ENCODE data around the gene STK4.
A peak's percentile ranks its signal among the peaks of the same experiment; 100 is the strongest.

The STK4 gene

DNA sequence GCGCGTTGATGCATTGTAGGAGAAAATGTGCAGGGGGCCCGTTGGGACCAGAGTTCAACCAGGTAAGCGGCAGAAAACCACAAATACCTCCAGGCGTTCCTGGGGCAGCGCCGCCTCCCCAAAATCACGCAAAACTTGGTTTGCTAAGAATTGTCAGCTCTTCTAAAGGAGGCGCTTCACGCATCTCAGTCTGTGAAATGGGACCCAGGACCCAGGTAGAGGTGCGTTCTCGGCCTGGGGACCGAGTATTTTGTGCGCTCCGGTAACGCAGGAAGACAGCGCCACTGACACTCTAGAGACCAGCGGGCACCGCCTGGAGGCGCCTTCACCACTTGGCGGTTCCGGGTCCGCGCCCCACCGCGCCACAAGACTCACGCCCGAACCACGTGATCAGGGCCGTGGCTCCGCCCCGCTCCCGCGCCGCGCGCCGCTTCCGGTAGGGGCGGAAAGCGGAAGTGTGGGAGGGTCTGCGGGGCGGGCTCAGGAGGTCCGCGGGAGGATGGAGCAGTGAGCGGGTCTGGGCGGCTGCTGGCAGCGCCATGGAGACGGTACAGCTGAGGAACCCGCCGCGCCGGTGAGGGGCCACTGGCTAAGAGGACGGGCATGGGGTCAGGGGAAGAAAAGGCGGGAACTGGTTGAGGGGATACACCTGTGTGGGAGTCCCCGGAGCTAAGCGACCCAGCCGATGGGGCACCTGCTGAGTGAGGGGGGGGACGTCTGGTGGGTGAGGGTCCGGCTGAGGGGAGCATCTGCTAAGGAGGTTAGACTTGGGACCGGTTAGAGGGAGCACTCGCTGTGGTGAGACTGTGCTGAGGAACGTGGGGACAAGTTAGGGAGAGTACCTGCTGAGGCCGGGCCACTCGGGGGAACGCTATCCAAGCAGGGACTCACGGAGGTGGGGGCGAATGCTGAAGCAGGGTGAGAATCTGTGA, at the start of gene STK4:
Gene STK4 (plus strand): TSS at position 483 of the 932 bp plus-strand sequence. CDS start 57 bp downstream, at position 540.
- peak; percentile 95 for DNase-seq (ENCODE audit: low spot score)

DNA sequence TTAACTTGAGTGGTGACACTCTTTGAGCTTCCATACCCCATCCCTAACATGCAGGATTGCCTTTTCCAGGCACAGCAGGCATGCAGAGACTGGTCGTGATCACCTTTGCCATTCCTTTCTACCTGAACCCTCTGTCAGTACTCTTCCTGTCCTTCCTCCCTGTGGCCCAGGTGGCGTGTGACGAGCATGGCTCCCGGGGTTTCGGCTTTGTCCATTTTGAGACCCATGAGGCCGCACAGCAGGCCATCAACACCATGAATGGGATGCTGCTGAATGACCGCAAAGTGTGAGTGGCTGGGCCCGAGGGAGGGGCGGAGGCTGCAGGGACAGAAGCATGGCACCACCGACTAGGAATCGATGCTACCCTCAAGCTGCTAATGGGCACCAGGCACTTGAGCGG, 49.7 kb upstream of the STK4 start:
- DNase-seq (ENCODE audit: low spot score), result no peak

DNA sequence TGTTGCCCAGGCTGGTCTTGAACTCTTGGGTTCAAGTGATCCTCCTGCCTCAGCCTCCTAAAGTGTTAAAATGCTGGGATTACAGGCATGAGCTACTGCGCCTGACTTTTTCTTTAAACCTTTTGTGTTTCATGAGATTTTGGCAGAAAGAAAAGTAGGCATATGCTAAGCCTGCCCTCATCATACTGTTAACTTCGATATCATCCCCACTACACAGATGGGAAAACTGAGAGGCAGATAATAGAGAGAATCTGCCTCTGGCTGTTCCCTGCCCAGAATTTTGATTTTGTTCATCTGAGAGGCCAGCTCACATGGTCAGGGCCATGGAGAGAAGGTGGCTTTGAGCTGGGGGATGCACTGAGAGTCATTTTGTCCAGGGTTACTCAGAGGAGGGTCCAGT, 48.9 kb upstream of the STK4 start:
- DNase-seq (ENCODE audit: low spot score), result no peak

DNA sequence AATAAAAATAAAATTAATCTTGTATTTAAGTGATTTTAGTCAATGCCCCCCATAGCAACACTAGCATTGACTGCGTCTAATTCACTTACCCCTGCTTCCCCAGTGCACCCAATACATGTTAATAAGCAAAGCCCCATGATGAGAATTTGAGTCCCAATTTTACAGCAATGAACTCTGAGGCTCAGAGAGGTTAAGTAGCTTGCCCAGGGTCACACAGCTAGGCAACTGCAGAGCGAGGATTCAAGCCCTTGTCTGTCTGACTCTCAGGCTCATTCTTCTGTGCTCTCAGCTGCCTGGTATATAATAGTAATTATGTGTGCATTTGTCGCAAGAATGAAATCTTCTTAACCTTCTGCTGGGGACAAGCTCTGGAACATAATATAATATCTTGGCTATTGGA, 48.0 kb upstream of the STK4 start:
- no peak for DNase-seq (ENCODE audit: low spot score)

DNA sequence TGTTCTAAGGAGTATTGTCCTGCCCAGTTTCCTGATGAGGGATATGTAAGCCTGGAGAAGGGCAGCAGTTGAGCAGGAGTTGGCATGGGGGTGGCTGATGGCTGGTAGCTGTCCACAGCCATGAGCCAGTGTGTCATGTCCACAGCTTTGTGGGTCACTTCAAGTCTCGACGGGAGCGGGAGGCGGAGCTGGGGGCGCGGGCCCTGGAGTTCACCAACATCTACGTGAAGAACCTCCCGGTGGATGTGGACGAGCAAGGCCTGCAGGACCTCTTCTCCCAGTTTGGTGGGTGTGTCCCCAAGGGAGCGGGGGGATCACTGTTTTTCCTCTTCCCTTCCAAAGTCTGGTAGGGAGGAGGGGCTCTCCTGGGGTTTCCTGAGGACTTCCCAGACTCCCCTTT, 47.6 kb upstream of the STK4 start:
- DNase-seq (ENCODE audit: low spot score), result no peak

DNA sequence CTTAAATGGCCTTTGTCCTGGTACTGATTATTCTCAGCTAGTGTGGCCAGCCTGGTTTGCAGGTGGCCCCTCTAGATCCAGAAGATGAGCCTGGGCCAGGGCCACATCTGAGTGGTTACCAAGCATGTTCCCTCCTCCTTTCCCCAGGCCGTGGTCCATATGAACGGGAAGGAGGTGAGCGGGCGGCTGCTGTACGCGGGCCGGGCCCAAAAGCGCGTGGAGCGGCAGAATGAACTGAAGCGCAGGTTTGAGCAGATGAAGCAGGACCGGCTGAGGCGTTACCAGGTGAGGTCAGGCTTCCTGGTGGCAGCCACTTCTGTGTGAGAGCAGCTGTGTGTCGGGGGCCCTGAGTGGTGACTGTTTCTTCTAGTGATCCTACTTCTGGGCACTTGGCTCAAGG, 44.9 kb upstream of the STK4 start:
- no peak for DNase-seq (ENCODE audit: low spot score)

DNA sequence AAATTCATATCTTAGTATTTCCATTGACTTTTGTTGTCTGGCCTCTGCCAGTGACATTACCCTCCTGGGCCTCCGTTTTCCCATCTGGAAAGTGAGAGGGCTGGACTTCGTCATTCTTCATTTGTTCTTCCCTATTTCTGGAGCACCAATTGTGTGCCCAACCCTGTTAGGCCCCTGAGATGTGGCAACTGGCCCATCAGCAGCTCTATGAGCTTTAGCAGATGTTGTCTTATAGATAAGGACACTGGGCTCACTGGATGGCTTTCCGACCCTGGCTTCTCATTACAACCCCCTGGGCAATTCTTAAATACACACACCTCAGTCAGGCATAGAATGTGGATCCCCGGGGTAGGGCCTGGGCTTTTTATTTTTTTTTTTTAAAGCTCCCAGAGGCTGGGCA, 41.8 kb upstream of the STK4 start:
- DNase-seq (ENCODE audit: low spot score), result no peak

DNA sequence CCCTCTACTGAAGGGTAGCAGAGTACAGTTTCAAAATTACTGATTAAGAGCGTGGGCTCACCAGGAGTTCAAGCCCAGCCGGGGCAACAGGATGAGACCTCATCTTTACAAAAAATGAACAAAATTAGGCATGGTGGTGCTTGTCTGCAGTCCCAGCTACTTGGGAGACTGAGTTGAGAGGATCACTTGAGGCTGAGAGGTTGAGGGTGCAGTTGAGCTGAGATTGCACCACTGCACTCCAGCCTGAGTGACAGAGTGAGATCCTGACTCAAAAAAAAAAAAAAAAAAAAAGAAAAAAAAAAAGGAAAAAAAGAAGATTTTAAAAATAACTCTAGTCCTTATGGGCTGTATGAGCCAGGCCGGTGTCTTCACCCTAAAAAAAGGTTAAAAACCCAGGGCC, 37.7 kb upstream of the STK4 start:
- DNase-seq (ENCODE audit: low spot score), result no peak

DNA sequence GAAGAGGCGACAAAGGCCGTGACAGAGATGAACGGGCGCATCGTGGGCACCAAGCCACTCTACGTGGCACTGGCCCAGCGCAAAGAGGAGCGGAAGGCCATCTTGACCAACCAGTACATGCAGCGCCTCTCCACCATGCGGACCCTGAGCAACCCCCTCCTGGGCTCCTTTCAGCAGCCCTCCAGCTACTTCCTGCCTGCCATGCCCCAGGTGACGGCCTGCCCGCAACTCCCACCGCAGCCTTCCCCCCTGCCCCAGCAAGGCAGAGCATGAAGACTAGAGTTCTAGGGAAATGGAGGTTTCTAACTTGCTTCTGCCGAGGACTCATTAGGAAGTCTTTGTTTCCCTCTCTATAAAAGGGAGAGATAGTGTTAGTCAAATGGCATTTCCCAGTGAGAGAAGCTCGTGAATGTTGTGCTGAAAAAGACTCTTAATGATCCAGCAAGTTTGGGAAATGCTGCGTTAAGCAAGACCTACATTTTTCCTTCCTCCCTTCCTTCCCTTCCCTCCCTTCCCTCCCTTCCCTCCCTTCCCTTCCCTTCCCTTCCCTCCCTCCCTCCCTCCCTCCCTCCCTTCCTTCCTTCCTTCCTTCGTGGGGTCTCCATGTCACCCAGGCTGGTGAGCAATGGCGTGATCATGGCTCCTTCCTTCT, 35.7 kb upstream of the STK4 start:
- DNase-seq (ENCODE audit: low spot score), result no peak

DNA sequence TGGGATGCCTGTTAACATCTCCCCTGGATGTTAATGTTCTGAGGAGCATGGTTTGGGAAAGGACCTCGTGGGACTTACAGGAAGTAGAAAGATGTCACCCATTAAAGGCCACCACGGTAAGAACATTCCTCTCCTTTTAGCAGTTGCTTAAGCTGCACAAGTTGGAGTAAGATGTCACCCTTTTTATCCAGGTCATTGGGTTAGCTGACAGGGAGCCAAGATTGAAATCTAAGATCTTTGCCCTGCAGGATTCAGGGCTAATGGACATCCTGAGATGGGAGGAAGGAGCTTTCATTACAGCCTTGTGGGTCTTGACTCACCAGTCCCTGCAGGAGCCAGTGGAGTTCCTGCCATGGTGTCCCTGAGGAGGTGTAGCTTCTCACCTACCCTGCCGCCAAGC, 34.4 kb upstream of the STK4 start:
- no peak for DNase-seq (ENCODE audit: low spot score)

DNA sequence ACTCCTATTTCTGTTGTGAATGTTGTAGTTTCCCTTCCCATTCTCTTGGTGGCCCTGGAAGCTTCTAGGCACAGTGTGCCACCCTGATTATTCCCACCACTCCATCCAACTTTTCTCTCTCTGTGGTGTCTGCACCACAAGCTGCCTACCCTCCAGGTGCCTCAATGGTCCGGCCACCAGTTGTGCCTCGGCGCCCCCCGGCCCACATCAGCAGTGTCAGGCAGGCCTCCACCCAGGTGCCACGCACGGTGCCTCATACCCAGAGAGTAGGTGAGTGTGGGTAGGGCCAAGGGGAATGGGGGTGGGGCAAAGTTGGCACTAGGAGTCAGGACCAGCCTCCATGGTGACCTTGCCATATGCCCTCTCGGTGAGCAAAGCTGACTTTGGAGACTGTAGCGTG, 33.4 kb upstream of the STK4 start:
- no peak for DNase-seq (ENCODE audit: low spot score)

DNA sequence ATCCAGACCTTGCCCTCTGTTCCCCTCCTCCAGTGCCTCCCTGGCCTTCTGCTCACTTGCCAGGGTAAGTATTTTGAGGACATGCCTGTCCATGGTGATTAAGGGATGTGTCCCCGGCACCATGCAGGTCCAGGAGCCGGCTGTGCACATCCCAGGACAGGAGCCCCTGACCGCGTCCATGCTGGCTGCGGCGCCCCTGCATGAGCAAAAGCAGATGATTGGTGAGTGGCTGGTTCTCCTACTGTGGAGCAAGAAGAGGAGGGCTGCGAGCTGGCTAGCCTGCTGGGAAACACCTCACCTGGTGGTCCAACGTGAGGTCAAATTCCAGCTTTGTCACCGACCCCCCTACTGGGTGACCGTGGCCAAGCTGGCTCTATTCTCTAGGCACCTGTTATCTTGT, 29.8 kb upstream of the STK4 start:
- no peak for DNase-seq (ENCODE audit: low spot score)

DNA sequence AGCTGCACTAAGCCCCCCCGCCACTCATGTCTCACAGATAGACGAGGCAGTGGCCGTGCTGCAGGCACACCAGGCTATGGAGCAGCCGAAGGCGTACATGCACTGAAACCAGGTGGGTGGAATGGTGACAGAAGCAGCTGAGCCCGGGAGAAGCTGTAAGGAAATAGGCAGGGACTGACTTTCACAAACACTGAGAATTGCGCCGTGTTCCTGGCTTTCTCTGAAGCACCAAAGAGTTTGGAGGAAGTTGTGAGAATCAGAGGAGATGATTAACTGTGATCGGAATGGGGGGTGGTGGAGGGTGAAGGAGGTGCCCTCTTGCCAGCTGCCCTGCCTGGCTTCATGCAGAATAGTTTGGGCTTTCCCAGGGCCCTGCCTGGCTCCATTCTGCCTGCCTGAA, 27.7 kb upstream of the STK4 start:
- no peak for DNase-seq (ENCODE audit: low spot score)

DNA sequence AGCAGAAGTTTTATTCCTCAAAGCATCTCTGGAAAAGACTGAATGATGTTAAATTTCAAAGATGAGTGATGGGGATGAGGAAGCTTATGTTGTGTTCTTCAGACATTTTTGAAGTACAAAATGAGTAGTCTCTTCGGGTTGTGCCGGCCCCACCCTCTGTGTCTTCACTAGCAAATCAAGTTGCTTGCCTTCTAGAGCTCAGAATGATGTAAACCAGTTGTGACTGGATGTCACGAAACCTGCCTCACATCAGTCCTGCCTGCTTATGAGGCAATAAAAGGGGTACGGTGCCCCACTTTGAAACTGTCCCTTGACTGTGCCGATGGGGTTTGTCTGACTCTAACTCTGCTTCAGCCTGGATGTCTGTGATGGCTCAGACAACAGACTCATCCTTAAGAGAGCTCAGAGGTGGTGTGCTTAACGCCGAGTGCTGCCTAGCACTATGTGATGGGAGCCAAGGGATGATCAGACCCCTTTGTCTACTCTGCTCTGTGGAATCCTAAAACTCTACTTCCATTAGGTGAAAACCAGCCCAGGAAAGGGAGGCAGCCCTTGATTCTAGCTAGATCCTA, 25.1 kb upstream of the STK4 start:
- DNase-seq (ENCODE audit: low spot score), result no peak

DNA sequence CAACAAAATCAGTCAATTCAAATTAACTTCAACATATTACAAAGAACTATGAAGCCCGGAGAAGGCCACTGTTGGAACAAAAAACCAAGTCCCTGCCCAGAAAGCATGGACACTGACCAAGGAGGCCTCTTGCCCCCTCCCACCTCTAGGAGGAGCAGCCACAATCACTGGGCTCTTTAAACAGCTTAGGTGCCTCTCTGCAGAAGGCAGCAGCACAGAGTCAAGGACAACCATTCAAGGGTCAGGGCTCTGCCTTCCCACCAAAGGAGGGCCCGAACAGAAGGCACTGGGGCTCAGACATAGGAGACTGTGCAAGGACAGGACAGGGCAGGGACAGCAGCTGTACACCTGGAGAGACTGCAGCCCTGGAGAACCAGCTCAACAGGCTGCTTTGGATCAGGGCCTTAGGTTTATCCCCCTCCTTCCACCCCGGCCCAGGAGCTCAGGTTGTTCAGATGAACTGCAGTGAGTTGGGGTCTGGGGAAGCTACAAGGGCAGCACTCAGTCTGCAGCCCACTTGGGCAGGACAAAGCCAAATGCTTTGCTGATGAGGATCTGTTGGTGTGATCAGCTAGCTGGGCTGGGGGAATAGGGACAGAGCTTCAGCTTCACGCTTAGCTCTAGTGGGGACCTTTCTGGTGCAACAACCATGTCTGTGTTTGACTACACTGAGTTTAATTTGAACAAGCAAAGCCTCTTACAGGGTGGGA, 23.9 kb upstream of the STK4 start:
- DNase-seq (ENCODE audit: low spot score), result no peak

DNA sequence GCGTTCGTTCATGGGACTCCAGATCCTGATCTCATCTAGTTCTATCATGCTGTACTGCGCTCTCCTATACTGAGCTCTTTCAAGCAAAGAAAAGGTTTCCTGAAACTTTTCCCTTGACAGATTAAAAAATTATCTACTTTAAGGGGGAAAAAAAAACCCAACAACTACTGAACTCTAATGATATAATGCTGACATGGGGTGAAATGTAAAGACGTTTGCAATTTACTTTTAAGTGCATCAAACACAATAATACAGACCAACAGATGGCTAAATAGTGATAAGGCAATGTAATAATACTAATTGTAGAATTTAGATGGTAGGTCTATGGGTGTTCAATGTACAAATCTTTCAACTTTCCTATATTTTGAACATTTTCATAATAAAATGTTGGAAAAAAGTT, 22.5 kb upstream of the STK4 start:
- DNase-seq (ENCODE audit: low spot score), result no peak

DNA sequence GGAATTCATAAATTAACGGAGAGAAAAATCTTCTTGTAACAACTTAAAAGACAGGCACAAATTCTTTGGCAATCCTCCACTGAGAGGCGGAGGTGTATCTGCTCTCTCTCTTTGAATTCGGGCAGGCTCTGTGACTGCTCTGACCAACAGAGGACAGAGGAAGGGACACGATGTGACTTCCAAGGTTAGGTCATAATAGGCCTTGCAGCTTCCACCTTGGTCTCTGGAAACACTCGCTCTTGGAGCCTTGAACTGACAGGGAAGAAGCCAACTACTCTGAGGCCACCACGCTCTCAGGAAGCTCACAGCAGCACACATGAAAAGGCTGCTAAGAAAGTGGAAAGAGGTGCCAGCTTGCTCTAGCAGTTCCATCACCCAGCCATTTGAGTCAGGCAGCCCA, 21.1 kb upstream of the STK4 start:
- DNase-seq (ENCODE audit: low spot score), result no peak

DNA sequence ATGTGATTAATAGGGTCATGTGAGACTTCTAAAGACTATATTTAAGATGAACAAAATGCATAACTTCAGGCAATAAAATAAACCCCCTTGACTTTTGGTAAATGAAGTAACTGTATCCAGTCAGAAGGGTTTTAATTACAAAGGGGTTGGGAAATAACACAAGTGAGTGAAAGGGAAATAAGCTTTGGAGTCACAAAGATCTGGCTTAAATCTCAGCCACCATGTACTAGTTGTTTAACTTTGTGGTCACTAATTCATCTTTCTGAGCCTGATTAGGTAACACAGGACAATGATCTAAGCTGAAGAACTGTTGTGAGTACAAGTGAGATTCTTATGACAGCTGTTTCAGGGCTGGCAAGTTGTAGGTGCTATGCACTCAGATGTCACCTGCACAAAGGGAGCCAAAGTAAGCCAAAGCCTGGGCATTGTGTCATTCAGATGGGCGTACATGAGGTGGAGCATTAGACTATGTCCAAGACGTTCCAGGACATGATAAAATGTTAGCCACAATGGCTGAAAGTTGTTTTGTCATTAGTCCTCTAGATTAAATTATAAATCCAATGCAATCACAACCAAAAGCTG, 19.9 kb upstream of the STK4 start:
- no peak for DNase-seq (ENCODE audit: low spot score)

DNA sequence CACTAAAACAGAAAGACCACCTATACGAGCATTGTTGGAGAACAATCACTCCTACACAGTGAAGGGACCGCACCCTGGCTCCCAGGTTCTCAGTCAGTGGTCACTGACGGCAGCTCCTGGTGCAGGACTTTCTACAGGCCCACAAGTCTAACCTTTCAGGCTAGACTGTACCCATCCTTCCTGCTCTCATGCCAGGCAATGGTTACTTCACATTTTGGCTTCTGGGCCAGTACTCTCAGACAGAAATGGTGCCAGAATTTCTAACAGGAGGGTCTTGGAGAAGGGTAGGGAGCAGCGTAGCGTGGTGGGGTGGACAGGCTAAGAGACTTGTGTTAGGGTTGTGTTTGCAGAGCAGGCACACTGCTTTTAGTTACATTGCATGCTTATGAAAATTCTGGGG, 18.2 kb upstream of the STK4 start:
- DNase-seq (ENCODE audit: low spot score), result no peak

DNA sequence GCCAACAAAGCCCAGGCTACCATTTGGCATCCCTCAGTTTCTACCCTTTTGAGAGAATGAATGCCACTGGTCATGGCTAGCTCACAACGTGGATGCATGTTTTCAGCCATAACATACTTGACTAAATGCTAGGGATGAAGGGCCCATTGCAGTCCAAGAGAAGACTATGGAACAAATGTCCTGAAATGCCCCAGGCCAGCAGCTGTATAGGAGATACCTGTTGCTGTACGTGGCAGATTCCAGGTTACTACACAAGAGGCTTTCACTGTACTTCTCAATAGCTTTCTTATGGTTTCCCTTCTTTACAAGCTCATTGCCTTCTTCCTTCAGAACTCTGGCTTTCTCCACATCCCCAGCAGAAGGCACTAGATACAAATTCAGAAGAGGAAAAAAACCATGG, 17.8 kb upstream of the STK4 start:
- no peak for DNase-seq (ENCODE audit: low spot score)

DNA sequence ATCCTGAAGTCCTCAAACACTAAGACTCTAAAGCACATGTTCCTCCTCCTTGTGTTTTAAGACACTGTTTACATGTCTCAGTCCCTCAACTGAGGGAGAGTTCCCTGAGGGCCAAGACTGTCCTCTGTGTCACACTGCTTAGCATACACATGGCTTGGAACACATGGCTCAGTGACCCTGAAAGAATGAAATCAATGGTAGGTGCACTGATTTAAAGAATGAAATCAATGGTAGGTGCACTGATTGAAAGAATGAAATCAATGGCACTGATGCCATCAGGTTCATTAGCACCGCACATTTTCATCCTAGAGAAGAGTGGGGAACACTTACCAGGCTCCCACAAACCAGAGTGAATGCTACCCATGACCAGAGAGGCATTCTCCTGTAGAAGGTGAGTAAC, 15.9 kb upstream of the STK4 start:
- no peak for DNase-seq (ENCODE audit: low spot score)

DNA sequence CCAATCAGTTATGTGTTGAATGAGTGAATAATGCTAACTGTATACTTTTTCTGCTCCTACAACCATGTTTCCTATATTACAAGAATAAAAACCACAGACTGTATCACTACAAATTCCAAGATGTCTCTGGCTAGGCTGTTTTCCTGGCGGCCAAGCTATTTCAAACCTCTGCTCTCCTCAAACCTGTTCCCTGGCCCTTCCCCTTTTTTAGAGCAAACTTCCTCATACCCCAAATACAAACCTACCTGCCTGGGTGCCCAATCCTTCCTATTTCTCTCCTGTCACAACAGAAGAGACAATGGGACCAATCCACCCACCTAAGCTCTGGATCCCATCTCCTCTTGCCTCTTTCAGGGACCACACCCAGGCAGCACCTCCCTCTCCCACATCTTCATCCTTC, 13.6 kb upstream of the STK4 start:
- no peak for DNase-seq (ENCODE audit: low spot score)
